IMR-90 (cell line): ENCODE results near the gene GZMA. TPM values are rescaled to one million over a fixed set of nuclear protein-coding genes. Genes with fewer than 3 reads are reported as not detected.

Source experiments
- ATAC-seq: fragments of 200-7000 bp; cut with Tn5 transposase; 2 replicates; pipeline ENCODE4 v1.9.1; 2020; ENCODE audit warnings: low read depth, mild to moderate bottlenecking, moderate library complexity
- BruUV-seq: library from RNA; stranded (reverse); fragments of 400-500 nt; replicated peaks from 2 replicates; lab custom pipeline; 2021; lab: Mats Ljungman, UMichigan
- CTCF ChIA-PET: fragments of 300-600 bp; formaldehyde crosslinking; extraction: SDS; loops from one replicate; lab custom pipeline; 2021; ENCODE audit warnings: antibody characterized with exemption; lab: Yijun Ruan, JAX
- POLR2A ChIA-PET: fragments of 300-600 bp; sonication (Branson Sonifier 250); formaldehyde crosslinking; loops from one replicate; lab custom pipeline; 2022; ENCODE audit warnings: antibody characterized with exemption; ENCODE audit not compliant: unreplicated experiment; lab: Charles Lee
- DNase-seq: peaks from one replicate; pipeline ENCODE4 v3.0.0; 2013
- H2AFZ ChIP-seq: replicated peaks from 2 replicates; pipeline ENCODE3; 2013; ENCODE audit warnings: low read length, mild to moderate bottlenecking; ENCODE audit not compliant: poor library complexity
- H2AK5ac ChIP-seq: 2 replicates; pipeline ENCODE4 v1.6.1; 2013; ENCODE audit warnings: low read depth, low read length, inconsistent platforms
- H2AK9ac ChIP-seq: replicated peaks from 2 replicates; pipeline ENCODE3; 2013; ENCODE audit warnings: mild to moderate bottlenecking, low read depth, low read length, moderate library complexity; ENCODE audit not compliant: poor library complexity
- H2BK120ac ChIP-seq: 2 replicates; pipeline ENCODE4 v1.6.1; 2013; ENCODE audit warnings: low read depth, low read length, inconsistent platforms
- H2BK15ac ChIP-seq: 3 replicates; pipeline ENCODE4 v1.6.1; 2013; ENCODE audit warnings: low read depth, low read length, inconsistent platforms
- H2BK20ac ChIP-seq: 2 replicates; pipeline ENCODE4 v1.6.1; 2013; ENCODE audit warnings: low read depth, mild to moderate bottlenecking, inconsistent platforms, low read length, moderate library complexity
- H2BK5ac ChIP-seq: 2 replicates; pipeline ENCODE4 v1.6.1; 2013; ENCODE audit warnings: mild to moderate bottlenecking, low read depth, low read length, inconsistent platforms; ENCODE audit not compliant: poor library complexity, severe bottlenecking
- H3K14ac ChIP-seq: replicated peaks from 2 replicates; pipeline ENCODE4 v1.6.1; 2013; ENCODE audit warnings: low read depth, low read length, inconsistent platforms
- H3K18ac ChIP-seq: 2 replicates; pipeline ENCODE4 v1.6.1; 2013; ENCODE audit warnings: low read depth, low read length, control low read depth
- H3K23ac ChIP-seq: 2 replicates; pipeline ENCODE4 v1.6.1; 2013; ENCODE audit warnings: low read depth, low read length, inconsistent platforms
- H3K27ac ChIP-seq: 2 replicates; pipeline ENCODE4 v1.5.1; 2013; ENCODE audit warnings: mild to moderate bottlenecking, control low read depth, low read length; ENCODE audit not compliant: insufficient read depth
- H3K27me3 ChIP-seq: 2 replicates; pipeline ENCODE4 v1.6.1; 2013; ENCODE audit warnings: low read length; ENCODE audit not compliant: control insufficient read depth, insufficient read depth
- H3K36me3 ChIP-seq: 2 replicates; pipeline ENCODE4 v1.6.1; 2013; ENCODE audit warnings: low read length, mixed read lengths; ENCODE audit not compliant: control insufficient read depth, insufficient read depth
- H3K4ac ChIP-seq: 2 replicates; pipeline ENCODE4 v1.6.1; 2013; ENCODE audit warnings: low read depth, low read length, inconsistent platforms
- H3K4me1 ChIP-seq: 2 replicates; pipeline ENCODE4 v1.6.1; 2013; ENCODE audit warnings: low read length, mixed read lengths; ENCODE audit not compliant: control insufficient read depth, insufficient read depth
- H3K4me2 ChIP-seq: 2 replicates; pipeline ENCODE4 v1.6.1; 2013; ENCODE audit warnings: low read depth, mild to moderate bottlenecking, control low read depth, low read length, moderate library complexity
- H3K4me3 ChIP-seq: 2 replicates; pipeline ENCODE4 v1.5.1; 2013; ENCODE audit warnings: low read depth, mild to moderate bottlenecking, control low read depth, low read length, moderate library complexity; ENCODE audit not compliant: insufficient read depth
- H3K56ac ChIP-seq: 2 replicates; pipeline ENCODE4 v1.6.1; 2013; ENCODE audit warnings: low read length, inconsistent platforms; ENCODE audit not compliant: insufficient read depth; ENCODE audit errors: extremely low read depth
- H3K79me1 ChIP-seq, 2 experiments: 2 replicates each; pipeline ENCODE4 v1.6.1; 2013; ENCODE audit warnings: low read length in 2 of 2, inconsistent platforms in 1 of 2, low read depth in 1 of 2
- H3K9ac ChIP-seq: 2 replicates; pipeline ENCODE4 v1.6.1; 2013; ENCODE audit warnings: low read depth, low read length, control low read depth
- H3K9me1 ChIP-seq: 2 replicates; pipeline ENCODE4 v1.6.1; 2013; ENCODE audit warnings: low read length, inconsistent platforms; ENCODE audit not compliant: insufficient read depth
- H3K9me3 ChIP-seq: 2 replicates; pipeline ENCODE4 v1.6.1; 2013; ENCODE audit warnings: low read length; ENCODE audit not compliant: control insufficient read depth, insufficient read depth
- H4K20me1 ChIP-seq: 2 replicates; pipeline ENCODE4 v1.6.1; 2013; ENCODE audit warnings: low read length, inconsistent platforms; ENCODE audit not compliant: insufficient read depth
- H4K5ac ChIP-seq: 2 replicates; pipeline ENCODE4 v1.6.1; 2013; ENCODE audit warnings: mild to moderate bottlenecking, low read depth, low read length, control low read depth
- H4K8ac ChIP-seq, 2 experiments: 2 replicates each; pipeline ENCODE4 v1.6.1; 2013; ENCODE audit warnings: low read depth in 2 of 2, low read length in 2 of 2, control low read depth in 1 of 2, inconsistent platforms in 1 of 2
- H4K91ac ChIP-seq: 2 replicates; pipeline ENCODE4 v1.6.1; 2013; ENCODE audit warnings: low read depth, low read length, inconsistent platforms; ENCODE audit not compliant: insufficient read depth
- BHLHE40 ChIP-seq: fragments of 150-350 bp; IDR thresholded peaks from 2 replicates; pipeline ENCODE4 v1.6.1; 2016; ENCODE audit warnings: mild to moderate bottlenecking, low read depth, low read length
- CEBPB ChIP-seq: IDR thresholded peaks from 2 replicates; pipeline ENCODE4 v1.6.1; 2012; ENCODE audit warnings: low read depth, low read length, improper control_type of control experiment
- CHD1 ChIP-seq: IDR thresholded peaks from 2 replicates; pipeline ENCODE4 v1.6.1; 2012; ENCODE audit warnings: low read depth, low read length, improper control_type of control experiment
- CTCF ChIP-seq: conservative IDR thresholded peaks from 2 replicates; pipeline ENCODE4 v1.5.1; 2012; ENCODE audit warnings: mild to moderate bottlenecking, low read depth, low read length, improper control_type of control experiment
- ELK1 ChIP-seq: fragments of 150-350 bp; IDR thresholded peaks from 2 replicates; pipeline ENCODE4 v1.6.1; 2016; ENCODE audit warnings: low read depth, mild to moderate bottlenecking, low read length, moderate library complexity, borderline replicate concordance
- FOS ChIP-seq: fragments of 150-350 bp; IDR thresholded peaks from 2 replicates; pipeline ENCODE4 v1.6.1; 2016; ENCODE audit warnings: low read depth, low read length
- MXI1 ChIP-seq: IDR thresholded peaks from 2 replicates; pipeline ENCODE4 v1.6.1; 2012; ENCODE audit warnings: low read depth, mild to moderate bottlenecking, low read length, moderate library complexity, borderline replicate concordance
- NFE2L2 ChIP-seq: fragments of 150-350 bp; IDR thresholded peaks from 2 replicates; pipeline ENCODE4 v1.6.1; 2016; ENCODE audit warnings: low read depth, mild to moderate bottlenecking, low read length
- RCOR1 ChIP-seq: IDR thresholded peaks from 2 replicates; pipeline ENCODE4 v1.6.1; 2012; ENCODE audit warnings: mild to moderate bottlenecking, low read length, improper control_type of control experiment; ENCODE audit not compliant: insufficient replicate concordance
- RFX5 ChIP-seq: IDR thresholded peaks from 2 replicates; pipeline ENCODE4 v1.8.0; 2012; ENCODE audit warnings: low read depth, mild to moderate bottlenecking, low read length, moderate library complexity
- WGBS, 2 experiments: methylation state at CpG; one replicate each; pipeline versions ENCODE4 v1.1.5 to v1.1.7; 2013; ENCODE audit warnings: missing lambda C conversion rate in 2 of 2; ENCODE audit not compliant: insufficient read length in 1 of 2; ENCODE audit errors: extremely low coverage in 2 of 2; 5-methylcytosine and 5-hydroxymethylcytosine counted together
- dilution Hi-C: fragments of 300-500 bp; cut with HindIII; formaldehyde crosslinking; loops from one replicate; pipeline ENCODE4 v1.14.3; 2018; ENCODE audit warnings: low sequenced_read_pairs; ENCODE audit not compliant: unreplicated experiment
- in situ Hi-C: fragments of 300-500 bp; cut with MboI; formaldehyde crosslinking; loops from 3 replicates; pipeline ENCODE4 v1.14.3; 2019; ENCODE audit warnings: low sequenced_read_pairs, inconsistent platforms, mixed read lengths
- intact Hi-C: fragments of 100-400 bp; cut with micrococcal nuclease; formaldehyde crosslinking; loops from 2 replicates; pipeline ENCODE4 v1.10.0; 2022
- polyA plus RNA-seq, 3 experiments: library from polyadenylated mRNA; depleted of rRNA; stranded (reverse); fragments of >200 nt; gene quantifications; 2 replicates each; pipeline ENCODE4 v1.2.3, GENCODE V29; 2012; ENCODE audit warnings: low replicate concordance in 1 of 3
- total RNA-seq: library from RNA; depleted of rRNA; stranded (reverse); fragments of >200 nt; gene quantifications from 2 replicates; pipeline ENCODE4 v1.2.3, GENCODE V29; 2012

Gene GZMA
- total and polyA plus RNA-seq, 2 of the 4 experiments (the other 2 are of a cell fraction): not detected

GRCh38 chr5:55072666-55073065, 29.8 kb upstream of the GZMA start:
- no peak overlapping the region for H3K23ac ChIP-seq
- no peak overlapping the region for H4K91ac ChIP-seq
- no peak for TF ChIP-seq FOS
- TF ChIP-seq RCOR1: no peak
- no peak for TF ChIP-seq CTCF
- TF ChIP-seq BHLHE40: no peak
- TF ChIP-seq MXI1: no peak
- TF ChIP-seq CEBPB: no peak
- TF ChIP-seq ELK1: no peak
- TF ChIP-seq CHD1: no peak
- TF ChIP-seq NFE2L2: no peak
- TF ChIP-seq RFX5: no peak
- H2BK5ac ChIP-seq: no peak overlapping the region
- H3K56ac ChIP-seq: no peak overlapping the region
- in situ Hi-C loops (no loop called here), intact Hi-C loops (no loop called here), dilution Hi-C loops (no loop called here)
- H3K4me2 ChIP-seq: no peak overlapping the region
- H3K4ac ChIP-seq: no peak overlapping the region
- H3K14ac ChIP-seq: no peak overlapping the region
- WGBS, 2 experiments: no CpG with 5 or more reads among the region's 2 CpGs
- no peak overlapping the region for H2AK9ac ChIP-seq
- H2BK120ac ChIP-seq: no peak overlapping the region
- no peak overlapping the region for H2AFZ ChIP-seq
- no peak overlapping the region for H2AK5ac ChIP-seq
- no peak overlapping the region for H4K8ac ChIP-seq
- H4K5ac ChIP-seq: no peak overlapping the region
- POLR2A ChIA-PET: no interaction called here
- no peak overlapping the region for H2BK15ac ChIP-seq
- no peaks in the 10 kb centered on the region for H3K9me3 ChIP-seq
- DNase-seq (no peak), ATAC-seq (no peak)
- H3K9ac ChIP-seq: no peak overlapping the region
- CTCF ChIA-PET: no interaction called here
- no peak overlapping the region for H3K4me3 ChIP-seq
- H4K20me1 ChIP-seq: no peaks in the 10 kb centered on the region
- no peak overlapping the region for H2BK20ac ChIP-seq
- no peak overlapping the region for H3K18ac ChIP-seq
- H3K27ac ChIP-seq: no peak overlapping the region
- H3K79me1 ChIP-seq: no peaks in the 10 kb centered on the region
- BruUV-seq: no TSS peak
- no peaks in the 10 kb centered on the region for H3K9me1 ChIP-seq
- H3K36me3 ChIP-seq: no peaks in the 10 kb centered on the region
- H3K27me3 ChIP-seq: peaks cover 25% of the 10 kb centered on the region
- no peaks in the 10 kb centered on the region for H3K4me1 ChIP-seq
